Vagina (tissue), 2 donors: ENCODE measurements around the gene CAVIN3. TPM values are rescaled to one million over a fixed set of nuclear protein-coding genes. Genes with fewer than 3 reads are reported as not detected.

Source experiments
- DNase-seq, 2 donors: peaks; one replicate each; pipeline ENCODE4 v3.0.0-alpha.2; 2017; ENCODE audit errors: extremely low spot score in 2 of 2
- H3K27ac ChIP-seq: fragments of 200-600 bp; sonication (generic); one replicate; pipeline ENCODE4 v1.5.1; 2019
- H3K27me3 ChIP-seq: fragments of 200-600 bp; sonication (generic); one replicate; pipeline ENCODE4 v1.5.1; 2019
- H3K36me3 ChIP-seq, 2 donors: fragments of 200-600 bp; sonication (generic); one replicate each; pipeline ENCODE4 v1.5.1; 2017 to 2019
- H3K4me1 ChIP-seq: fragments of 200-600 bp; sonication (generic); one replicate; pipeline ENCODE4 v1.5.1; 2019
- H3K4me3 ChIP-seq, 2 donors: fragments of 200-600 bp; sonication (generic); 1 replicate in 1 of 2; 2 replicates in 1 of 2; pipeline ENCODE4 v1.5.1; 2016 to 2019
- H3K9me3 ChIP-seq: fragments of 200-600 bp; sonication (generic); one replicate; pipeline ENCODE4 v1.5.1; 2019
- CTCF ChIP-seq, 3 experiments: fragments of 450-650 bp in 2 of 3; fragments of 200-600 bp in 1 of 3; sonication (generic) in 1 of 3; IDR thresholded peaks; one replicate each; pipeline ENCODE4 v1.5.1; 2017 to 2019; ENCODE audit warnings: antibody characterized with exemption in 3 of 3, mild to moderate bottlenecking in 2 of 3, moderate library complexity in 2 of 3
- POLR2A ChIP-seq, 2 donors: fragments of 450-650 bp; IDR thresholded peaks; one replicate each; pipeline ENCODE4 v1.6.1; 2017; ENCODE audit warnings: antibody characterized with exemption in 2 of 2, mild to moderate bottlenecking in 2 of 2, moderate library complexity in 2 of 2
- POLR2AphosphoS5 ChIP-seq, 2 donors: sonication (generic); formaldehyde crosslinking; IDR thresholded peaks; one replicate each; pipeline ENCODE4 v1.9.0; 2017; ENCODE audit warnings: antibody characterized with exemption in 2 of 2, mild to moderate bottlenecking in 2 of 2, low read depth in 1 of 2; ENCODE audit not compliant: insufficient read depth in 1 of 2
- intact Hi-C: fragments of 100-400 bp; cut with DNase I; formaldehyde crosslinking; loops from one replicate; pipeline ENCODE4 v1.15.1; 2023
- total RNA-seq: library from RNA; depleted of rRNA; stranded (reverse); fragments of >200 nt; gene quantifications from one replicate; pipeline ENCODE4 v1.2.3, GENCODE V29; 2016

CAVIN3 gene
- total RNA-seq, 1 donor from 2014 or later: 156 TPM

GRCh38 chr11:6312106-6312505 lies 8.2 kb downstream of the CAVIN3 start:
- H3K9me3 ChIP-seq: no peaks in the 10 kb centered on the region
- no peak for DNase-seq
- no peak for TF ChIP-seq CTCF (IDR thresholded peaks at IDR 0.05)
- no peak for TF ChIP-seq POLR2A (IDR thresholded peaks at IDR 0.05)
- H3K4me1 ChIP-seq: peaks cover 13% of the 10 kb centered on the region
- no peaks in the 10 kb centered on the region for H3K27me3 ChIP-seq
- intact Hi-C loops: no loop called here
- no peak overlapping the region for H3K4me3 ChIP-seq
- no peak overlapping the region for H3K27ac ChIP-seq
- H3K36me3 ChIP-seq: no peaks in the 10 kb centered on the region

DNA sequence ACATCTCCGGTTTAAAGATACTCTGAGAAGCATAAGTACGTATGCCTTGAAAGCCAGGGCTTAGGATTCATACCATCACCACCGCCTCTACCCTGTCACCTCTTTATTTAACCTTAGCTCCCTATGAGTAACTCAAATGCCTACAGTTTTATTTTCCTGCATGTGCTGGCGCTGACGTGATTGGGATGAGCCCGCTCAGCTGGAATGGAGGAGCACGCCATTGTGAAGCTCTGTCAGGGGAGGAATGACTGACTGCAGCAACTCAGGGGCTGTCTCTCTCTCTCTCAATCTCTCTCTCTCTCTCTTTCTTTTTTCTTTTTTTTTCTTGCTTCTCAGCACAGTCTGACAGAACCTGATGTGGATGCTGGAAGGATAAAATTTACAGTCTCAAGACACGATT lies 12.4 kb downstream of the CAVIN3 start:
- Histone ChIP-seq H3K27me3 (no peaks in the 10 kb centered on the region), H3K36me3 (no peaks in the 10 kb centered on the region), H3K4me1 (no peaks in the 10 kb centered on the region), H3K9me3 (no peaks in the 10 kb centered on the region), H3K4me3 (no peak overlapping the region), H3K27ac (no peak overlapping the region)
- no peak for DNase-seq
- intact Hi-C loops: no loop called here
- TF ChIP-seq CTCF (IDR thresholded peaks at IDR 0.05) (no peak), POLR2A (IDR thresholded peaks at IDR 0.05) (no peak), POLR2AphosphoS5 (IDR thresholded peaks at IDR 0.05; ENCODE audit: insufficient read depth in 1 of 2, low read depth in 1 of 2) (no peak)

- no peaks in the 10 kb centered on the region for H3K9me3 ChIP-seq
- TF ChIP-seq CTCF (IDR thresholded peaks at IDR 0.05): no peak
- TF ChIP-seq POLR2A (IDR thresholded peaks at IDR 0.05): no peak
- TF ChIP-seq POLR2AphosphoS5 (IDR thresholded peaks at IDR 0.05; ENCODE audit: insufficient read depth in 1 of 2, low read depth in 1 of 2): no peak
- no peaks in the 10 kb centered on the region for H3K27me3 ChIP-seq
- intact Hi-C loops: no loop called here
- no peak overlapping the region for H3K4me3 ChIP-seq
- no peak overlapping the region for H3K27ac ChIP-seq
- no peaks in the 10 kb centered on the region for H3K36me3 ChIP-seq
- DNase-seq: no peak
- H3K4me1 ChIP-seq: no peaks in the 10 kb centered on the region
Observed at GRCh38 chr11:6305297-6305696, 15.0 kb downstream of the CAVIN3 start.

DNA sequence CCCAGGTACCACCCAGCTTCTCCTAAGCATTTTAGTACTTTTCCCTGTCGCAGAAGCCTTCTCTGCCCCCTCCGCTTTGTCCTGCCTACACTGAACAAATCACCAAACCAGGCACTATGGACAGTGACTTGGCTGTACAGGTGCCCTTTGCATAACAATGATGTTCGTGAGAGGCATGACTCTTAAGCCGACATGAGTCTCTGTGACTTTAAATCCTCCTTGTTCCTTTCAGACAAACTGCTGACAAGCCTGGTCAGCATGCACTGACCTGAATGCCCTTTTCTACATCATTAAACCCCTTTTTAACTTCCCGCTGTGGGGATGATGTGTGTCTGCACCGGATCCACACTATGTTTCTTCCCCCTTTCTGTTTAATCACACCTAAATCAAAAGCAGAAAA lies 16.6 kb downstream of the CAVIN3 start:
- DNase-seq: no peak
- Histone ChIP-seq H3K27me3 (no peaks in the 10 kb centered on the region), H3K9me3 (no peaks in the 10 kb centered on the region), H3K4me3 (no peak overlapping the region), H3K4me1 (no peaks in the 10 kb centered on the region), H3K27ac (no peak overlapping the region), H3K36me3 (no peaks in the 10 kb centered on the region)
- intact Hi-C loops: no loop called here
- TF ChIP-seq CTCF (IDR thresholded peaks at IDR 0.05) (no peak), POLR2A (IDR thresholded peaks at IDR 0.05) (no peak), POLR2AphosphoS5 (IDR thresholded peaks at IDR 0.05; ENCODE audit: insufficient read depth in 1 of 2, low read depth in 1 of 2) (no peak)

DNA sequence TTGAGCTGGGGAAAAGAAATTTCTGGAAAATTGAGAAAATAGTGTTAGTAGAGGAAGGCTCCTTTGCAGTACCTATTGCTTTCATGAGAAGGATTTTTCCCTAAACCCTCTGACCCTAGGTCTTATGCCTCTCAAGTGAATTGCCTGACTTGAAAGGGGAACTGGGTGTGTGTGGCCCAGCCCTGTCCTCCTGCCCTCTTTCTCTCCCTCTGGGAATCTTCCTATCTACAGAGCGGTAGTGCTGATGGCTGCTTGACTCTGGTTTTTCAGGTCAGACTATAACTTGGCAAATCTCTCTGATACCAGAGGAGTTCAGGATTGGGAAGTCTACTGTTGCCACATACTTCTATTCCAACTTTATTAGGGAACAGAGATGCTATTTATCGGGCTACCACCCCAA lies 19.2 kb downstream of the CAVIN3 start:
- H3K27me3 ChIP-seq: no peaks in the 10 kb centered on the region
- no peak overlapping the region for H3K27ac ChIP-seq
- no peaks in the 10 kb centered on the region for H3K4me1 ChIP-seq
- no peaks in the 10 kb centered on the region for H3K9me3 ChIP-seq
- no peaks in the 10 kb centered on the region for H3K36me3 ChIP-seq
- H3K4me3 ChIP-seq: no peak overlapping the region
- intact Hi-C loops: no loop called here
- TF ChIP-seq CTCF (IDR thresholded peaks at IDR 0.05) (no peak), POLR2A (IDR thresholded peaks at IDR 0.05) (no peak), POLR2AphosphoS5 (IDR thresholded peaks at IDR 0.05; ENCODE audit: insufficient read depth in 1 of 2, low read depth in 1 of 2) (no peak)
- no peak for DNase-seq
